Fibroblast of lung (primary cell): Measurements from ENCODE around the gene MTM1.

ENCODE experiments used
- EZH2 ChIP-seq: IDR thresholded peaks from 2 replicates; pipeline ENCODE4 v1.5.1; 2012; ENCODE audit warnings: low read length, control low read depth, mild to moderate bottlenecking; ENCODE audit errors: missing control alignments
- TF ChIP-seq, protein P1 (sequence below), 2 donors: IDR thresholded peaks in 1 of 2; conservative IDR thresholded peaks in 1 of 2; 1 replicate in 1 of 2; 2 replicates in 1 of 2; pipeline ENCODE4 v1.5.1; 2011 to 2012; ENCODE audit warnings: low read length in 2 of 2, control low read depth in 1 of 2, inconsistent platforms in 1 of 2, low read depth in 1 of 2, mild to moderate bottlenecking in 1 of 2

DNA sequence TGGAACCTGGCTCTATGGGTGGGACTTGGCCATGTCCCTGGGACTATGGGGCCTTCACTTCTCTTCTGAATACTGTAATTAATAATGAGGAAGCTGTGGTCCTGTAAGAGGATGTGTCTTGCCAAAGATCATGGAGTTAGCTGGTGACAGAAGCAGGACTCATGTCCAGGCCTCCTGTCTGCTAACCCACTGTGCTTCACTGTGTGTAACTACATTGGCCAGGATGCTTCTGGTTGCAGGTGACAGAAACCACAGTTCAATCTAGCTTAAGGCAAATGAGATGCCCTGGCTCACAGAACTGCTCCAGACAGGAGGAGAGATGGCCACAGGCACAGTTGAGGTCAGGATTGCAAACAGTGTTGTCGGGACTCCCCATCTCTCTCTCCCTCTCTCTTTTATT lies 127.9 kb downstream of the MTM1 start:
- TF ChIP-seq, protein P1, sequence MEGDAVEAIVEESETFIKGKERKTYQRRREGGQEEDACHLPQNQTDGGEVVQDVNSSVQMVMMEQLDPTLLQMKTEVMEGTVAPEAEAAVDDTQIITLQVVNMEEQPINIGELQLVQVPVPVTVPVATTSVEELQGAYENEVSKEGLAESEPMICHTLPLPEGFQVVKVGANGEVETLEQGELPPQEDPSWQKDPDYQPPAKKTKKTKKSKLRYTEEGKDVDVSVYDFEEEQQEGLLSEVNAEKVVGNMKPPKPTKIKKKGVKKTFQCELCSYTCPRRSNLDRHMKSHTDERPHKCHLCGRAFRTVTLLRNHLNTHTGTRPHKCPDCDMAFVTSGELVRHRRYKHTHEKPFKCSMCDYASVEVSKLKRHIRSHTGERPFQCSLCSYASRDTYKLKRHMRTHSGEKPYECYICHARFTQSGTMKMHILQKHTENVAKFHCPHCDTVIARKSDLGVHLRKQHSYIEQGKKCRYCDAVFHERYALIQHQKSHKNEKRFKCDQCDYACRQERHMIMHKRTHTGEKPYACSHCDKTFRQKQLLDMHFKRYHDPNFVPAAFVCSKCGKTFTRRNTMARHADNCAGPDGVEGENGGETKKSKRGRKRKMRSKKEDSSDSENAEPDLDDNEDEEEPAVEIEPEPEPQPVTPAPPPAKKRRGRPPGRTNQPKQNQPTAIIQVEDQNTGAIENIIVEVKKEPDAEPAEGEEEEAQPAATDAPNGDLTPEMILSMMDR (conservative IDR thresholded peaks at IDR 0.05 in 1 of 2, IDR thresholded peaks at IDR 0.05 in 1 of 2; ENCODE audit: low read depth in 1 of 2, low read length in 2 of 2): no peak
- no peak for TF ChIP-seq EZH2
